Endothelial cell of hepatic sinusoid (primary cell): ENCODE measurements around the gene RNF31.

Source experiments
- in situ Hi-C: cut with HindIII; loops from 2 replicates; pipeline ENCODE4 v1.10.0; 2017; ENCODE audit warnings: low sequenced_read_pairs

The RNF31 gene

DNA sequence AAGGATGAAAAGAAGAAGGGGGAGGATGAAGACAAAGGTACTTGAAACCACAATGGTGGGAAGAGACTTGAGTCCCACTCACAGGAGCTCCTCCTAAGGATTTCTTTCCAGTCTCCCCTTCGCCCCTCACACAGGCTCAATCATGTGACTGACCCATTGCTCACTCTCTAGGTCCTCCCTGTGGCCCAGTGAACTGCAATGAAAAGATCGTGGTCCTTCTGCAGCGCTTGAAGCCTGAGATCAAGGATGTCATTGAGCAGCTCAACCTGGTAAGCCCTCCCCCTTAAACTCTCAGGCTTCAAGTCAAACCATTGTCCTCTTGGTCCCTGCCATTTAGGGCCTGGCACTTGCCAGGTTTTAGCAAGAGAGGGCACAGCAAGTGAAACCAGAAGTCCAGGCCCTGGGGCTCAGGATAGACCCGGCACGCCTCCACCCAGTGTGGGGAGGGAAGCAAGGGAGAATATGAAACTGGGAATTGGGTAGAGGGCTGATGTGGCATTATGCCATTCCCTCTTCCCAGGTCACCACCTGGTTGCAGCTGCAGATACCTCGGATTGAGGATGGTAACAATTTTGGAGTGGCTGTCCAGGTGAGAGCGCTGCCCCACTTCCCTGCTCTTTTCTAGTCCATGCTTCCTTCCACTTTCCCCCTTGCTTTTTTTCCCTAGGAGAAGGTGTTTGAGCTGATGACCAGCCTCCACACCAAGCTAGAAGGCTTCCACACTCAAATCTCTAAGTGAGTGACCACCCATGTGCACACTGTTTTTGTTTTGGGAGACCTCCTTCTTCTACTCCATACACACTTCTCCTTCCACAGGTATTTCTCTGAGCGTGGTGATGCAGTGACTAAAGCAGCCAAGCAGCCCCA is 9.5 kb upstream of the RNF31 start:
- in situ Hi-C loops, result no loop called here

DNA sequence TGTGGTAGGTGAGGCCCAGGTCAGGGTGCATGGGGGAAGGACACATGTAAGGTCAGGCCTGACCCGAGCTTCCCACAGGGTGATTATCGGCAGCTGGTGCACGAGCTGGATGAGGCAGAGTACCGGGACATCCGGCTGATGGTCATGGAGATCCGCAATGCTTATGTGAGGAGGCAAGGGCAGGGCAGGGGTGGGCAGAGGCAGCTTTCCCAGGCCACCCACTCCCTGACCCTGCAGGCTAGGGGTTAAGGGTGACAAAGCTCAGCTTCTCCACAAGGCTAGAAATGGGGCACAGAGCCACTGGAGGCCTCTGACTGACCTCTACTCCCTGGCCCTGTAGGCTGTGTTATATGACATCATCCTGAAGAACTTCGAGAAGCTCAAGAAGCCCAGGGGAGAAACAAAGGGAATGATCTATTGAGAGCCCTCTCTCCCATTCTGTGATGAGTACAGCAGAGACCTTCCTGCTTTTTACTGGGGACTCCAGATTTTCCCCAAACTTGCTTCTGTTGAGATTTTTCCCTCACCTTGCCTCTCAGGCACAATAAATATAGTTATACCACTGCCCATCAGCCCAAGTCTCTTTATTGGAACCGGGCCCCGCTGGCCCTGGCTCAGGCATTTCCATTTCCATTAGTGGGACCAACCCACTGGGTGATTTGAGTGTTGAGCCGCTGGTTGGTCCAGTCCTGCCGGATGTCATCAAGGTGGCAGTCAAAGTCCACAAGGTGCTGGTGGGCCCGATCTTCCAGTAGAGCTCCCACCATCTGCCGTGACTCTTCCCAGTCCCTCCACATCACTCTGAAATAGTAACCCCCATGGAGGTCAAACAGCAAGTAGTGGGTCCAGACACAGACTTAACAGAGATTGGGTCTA is 8.7 kb upstream of the RNF31 start:
- in situ Hi-C loops, result no loop called here

DNA sequence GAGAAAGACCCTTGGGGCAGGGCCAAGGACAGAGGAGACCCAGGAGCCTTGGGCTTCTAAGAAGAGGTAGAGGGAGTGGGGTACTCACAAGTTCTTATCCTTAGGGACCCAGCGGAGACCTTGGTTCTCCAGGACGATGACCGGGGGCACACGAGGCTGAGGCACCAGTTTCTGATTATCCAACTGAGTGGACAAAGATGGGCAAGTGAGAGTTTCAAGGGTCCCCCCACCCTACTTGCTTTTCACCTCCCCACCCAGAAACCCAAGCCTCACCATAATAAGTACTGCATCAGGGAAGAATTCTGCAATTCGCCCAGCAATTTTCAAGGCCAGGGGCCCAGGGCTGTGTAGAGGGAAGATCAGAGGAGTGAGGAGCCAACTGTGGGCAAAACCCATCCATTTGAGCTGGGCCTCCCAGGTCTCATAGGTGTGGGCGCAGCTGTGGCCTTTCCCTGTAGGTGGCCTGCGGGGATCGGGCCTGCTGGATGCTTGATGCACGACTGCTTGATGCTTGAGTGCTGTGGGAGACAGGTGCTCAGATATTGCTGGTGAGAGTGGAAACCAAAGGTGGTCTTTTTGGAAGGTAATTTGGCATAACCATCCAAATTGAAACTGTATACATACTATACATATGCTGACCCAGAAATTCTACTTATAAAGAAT is 7.9 kb upstream of the RNF31 start:
- in situ Hi-C loops, result no loop called here

DNA sequence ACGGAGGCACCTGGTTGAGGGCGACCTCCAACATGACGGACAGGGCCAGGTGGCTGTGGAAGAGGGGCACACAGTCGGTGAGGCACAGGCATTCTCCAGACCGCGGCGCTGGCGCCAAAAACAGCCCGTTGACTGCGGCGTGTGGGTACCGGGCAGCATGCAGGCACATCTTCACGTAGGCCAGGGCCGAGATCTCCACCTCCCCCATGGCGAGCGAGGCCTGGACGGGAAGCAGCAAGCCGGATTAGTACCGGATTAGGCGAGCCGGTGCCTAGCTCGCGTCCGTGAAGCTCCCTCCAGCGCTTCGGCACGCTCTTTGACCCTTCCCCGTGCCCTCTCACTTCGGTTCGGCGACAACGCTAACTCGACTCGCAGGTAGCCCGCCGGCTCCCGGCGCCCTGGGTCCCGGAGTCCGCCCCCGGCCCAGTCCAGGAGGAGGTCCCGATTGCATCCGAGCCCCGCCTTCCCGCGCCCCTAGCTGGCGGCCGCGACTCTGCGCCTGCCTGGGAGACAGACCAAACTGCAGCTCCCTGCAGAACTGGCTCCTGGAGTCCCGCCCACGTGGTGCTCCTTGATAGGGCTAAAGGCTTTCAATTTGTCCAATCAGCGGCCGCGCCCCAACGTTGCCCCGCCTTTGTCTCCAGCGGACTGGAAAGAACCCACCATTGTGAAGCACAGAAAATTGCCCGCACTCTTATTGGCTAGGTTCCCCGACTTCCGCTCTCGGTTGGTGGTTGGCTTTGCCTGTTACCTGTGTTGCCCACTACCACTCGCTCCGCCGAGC is 6.0 kb upstream of the RNF31 start, which contains the start of gene EMC9:
Gene EMC9 (minus strand): TSS at position 495 of the 784 bp plus-strand sequence. CDS start 287 bp downstream, at position 208.
- in situ Hi-C loops, result no loop called here

DNA sequence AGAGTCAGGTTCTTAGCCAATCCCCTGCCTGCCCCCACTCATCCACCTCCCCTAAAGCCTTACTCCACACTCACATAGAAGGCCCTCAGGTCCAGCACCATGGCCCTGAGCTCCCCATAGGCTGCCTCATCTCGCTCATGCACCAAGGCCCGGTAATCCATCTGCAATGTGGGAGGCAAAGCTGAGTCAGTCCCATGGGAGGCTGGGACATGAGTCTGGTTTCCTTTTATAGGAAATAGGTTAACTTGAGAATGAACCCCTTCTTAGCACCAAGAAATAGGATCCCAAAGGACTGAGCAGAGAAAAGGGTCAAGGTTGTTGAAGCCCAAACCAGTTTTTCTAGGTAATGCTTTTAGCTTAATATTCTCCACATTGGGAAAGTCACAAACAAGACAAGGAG is 3.8 kb upstream of the RNF31 start:
- in situ Hi-C loops, result no loop called here

DNA sequence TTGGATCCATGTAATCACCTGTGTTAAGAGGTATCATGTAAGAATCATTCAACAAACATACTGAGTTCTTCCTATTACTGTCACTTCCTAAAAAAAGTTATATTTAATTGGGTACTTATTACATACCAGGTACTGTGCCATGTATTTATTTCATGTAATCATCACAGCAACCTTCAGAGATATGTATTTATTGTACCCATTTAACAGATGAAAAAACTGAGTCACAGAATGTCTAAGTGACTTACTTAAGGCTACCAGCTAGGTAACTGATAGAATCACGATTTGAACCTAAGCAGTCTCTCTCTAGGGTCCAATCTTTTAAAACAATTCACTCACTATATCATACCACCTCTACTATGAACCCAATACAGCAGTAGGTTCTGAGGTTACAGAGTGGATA is 2.8 kb upstream of the RNF31 start:
- in situ Hi-C loops, result no loop called here

DNA sequence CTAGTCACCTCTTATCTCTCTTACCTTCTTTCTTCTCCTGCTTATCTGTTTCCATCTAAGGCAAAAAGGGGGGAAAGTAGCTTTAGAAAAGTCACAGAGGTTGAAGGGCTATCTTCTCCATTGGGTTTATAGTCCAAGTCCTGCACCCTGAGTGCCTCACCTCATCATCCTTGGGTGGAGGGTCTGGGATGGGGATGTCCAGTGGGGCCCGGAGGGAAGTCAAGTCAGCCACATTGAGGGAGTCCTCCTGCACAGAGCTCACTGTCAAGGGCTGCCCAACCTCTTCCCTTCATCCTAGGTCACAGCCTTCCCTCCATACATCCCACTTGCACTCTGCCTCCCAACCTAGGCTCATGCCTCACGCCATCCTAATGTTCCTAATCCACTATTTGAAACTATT is 2.1 kb upstream of the RNF31 start:
- in situ Hi-C loops, result no loop called here

DNA sequence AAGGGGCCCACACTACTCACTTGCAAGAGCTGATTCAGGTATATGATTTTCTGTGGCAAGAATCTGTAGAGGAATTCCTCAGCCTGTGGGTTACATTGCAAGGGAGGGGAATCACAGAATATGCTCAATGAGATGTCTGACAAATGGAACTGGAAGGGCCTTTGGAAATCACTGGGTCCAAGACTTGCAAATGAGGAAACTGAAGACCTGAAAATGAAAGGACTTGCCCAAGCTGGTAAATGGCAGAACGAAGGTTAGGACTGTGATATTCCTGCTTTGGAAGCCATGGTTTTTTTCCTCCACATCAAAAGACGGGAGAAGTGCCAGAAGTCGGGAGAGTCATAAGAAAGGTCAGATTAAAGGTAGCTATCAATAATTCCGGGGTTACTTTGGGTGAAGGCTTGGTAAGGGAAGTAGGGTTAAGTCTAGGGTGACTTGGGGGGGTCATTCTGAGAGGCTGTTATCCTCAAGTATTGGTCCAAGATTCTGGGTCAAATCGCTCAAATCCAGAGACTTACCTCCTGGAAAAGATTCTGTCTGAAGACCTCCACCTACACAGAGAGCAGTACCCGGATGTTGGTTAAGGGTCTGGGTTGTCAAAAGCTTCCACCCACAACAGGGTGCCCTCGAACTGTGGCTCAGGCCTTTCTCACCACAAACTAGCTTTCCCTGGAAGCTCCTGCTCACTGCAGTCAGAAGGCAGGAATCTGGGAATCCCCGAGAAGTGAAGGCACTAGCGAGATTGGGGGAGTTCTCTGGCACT is 1.4 kb upstream of the RNF31 start:
- in situ Hi-C loops, result no loop called here

DNA sequence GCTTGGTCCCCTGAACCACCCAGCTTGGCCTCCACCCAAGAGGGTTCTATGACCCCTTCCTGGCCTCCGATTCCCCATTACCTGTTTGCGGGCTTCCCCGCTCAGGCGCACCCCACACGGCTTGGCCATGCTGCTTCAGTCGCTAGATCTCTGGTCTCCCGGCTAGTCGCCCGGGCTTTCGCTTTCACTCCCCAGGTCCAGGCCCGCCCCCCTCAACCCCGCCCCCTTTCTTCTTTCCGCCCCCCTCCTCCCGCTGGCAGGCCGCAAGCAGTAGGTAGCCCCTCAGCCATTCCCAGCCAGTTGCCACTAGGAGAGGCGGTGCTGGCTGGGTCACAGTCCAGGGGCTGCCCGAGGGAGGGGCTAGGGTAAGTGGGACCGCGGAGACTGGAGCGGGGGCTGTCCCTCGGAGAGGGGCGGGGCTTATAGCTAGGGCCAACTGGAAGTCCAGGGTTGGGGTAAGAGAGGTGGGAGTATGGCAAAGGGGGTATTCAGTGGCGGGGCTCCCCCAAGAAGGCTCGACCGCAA is 783 bp upstream of the RNF31 start, which contains the start of gene PSME2:
Gene PSME2 (minus strand): TSS at position 158 of the 525 bp plus-strand sequence. CDS start 29 bp downstream, at position 129.
- in situ Hi-C loops, result no loop called here

DNA sequence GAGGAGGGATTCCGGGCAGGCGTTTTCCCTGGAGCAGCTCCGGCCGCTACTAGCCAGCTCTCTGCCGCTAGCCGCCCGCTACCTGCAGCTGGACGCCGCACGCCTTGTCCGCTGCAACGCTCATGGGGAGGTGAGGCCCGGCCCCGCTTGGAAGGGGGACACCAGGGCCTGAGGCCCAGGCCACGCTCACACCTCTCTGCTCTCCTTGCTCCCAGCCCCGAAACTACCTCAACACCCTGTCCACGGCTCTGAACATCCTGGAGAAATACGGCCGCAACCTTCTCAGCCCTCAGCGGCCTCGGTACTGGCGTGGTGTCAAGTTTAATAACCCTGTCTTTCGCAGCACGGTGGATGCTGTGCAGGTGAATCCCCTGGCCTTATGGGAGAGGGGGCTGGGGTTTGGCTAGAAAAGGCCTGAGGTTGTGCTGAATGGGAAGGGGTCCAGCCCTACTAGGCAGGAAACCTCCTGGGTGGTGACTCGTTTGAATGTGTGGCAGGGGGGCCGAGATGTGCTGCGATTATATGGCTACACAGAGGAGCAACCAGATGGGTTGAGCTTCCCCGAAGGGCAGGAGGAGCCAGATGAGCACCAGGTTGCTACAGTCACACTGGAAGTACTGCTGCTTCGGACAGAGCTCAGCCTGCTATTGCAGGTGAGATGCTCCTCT is 597 bp downstream of the RNF31 start:
- in situ Hi-C loops, result no loop called here

DNA sequence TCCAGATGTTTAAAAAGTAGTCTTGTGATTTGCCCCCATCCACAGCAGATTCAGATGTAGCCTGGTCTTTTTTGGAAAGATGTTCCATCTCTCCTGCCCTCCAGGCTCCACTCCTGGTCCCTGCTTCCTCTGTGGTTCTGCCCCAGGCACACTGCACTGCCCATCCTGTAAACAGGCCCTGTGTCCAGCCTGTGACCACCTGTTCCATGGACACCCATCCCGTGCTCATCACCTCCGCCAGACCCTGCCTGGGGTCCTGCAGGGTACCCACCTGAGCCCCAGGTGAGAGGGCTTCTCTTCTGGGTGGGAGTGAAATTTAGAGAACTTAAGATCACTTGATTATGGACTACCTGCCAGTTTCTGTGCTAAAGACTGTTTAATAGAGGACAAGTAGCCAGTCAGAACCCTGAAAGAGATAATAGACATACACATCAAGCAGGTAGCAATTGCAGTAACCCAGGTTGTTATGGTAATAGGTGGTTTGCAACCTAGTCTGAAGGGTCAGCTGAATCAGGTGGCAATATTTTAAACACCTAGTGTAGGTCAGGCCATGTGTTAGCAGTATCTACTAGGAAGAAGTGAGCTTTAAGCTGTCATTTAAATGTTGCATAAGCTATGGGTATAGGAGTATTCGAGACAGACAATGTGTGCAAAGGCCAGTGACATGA is 2.1 kb downstream of the RNF31 start:
- in situ Hi-C loops, result no loop called here

DNA sequence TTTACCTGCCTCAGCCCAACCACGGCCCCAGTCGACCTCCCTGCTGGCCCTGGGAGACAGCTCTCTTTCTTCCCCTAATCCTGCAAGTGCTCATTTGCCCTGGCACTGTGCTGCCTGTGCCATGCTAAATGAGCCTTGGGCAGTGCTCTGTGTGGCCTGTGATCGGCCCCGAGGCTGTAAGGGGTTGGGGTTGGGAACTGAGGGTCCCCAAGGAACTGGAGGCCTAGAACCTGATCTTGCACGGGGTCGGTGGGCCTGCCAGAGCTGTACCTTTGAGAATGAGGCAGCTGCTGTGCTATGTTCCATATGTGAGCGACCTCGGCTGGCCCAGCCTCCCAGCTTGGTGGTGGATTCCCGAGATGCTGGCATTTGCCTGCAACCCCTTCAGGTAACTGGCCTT is 2.8 kb downstream of the RNF31 start:
- in situ Hi-C loops, result no loop called here

DNA sequence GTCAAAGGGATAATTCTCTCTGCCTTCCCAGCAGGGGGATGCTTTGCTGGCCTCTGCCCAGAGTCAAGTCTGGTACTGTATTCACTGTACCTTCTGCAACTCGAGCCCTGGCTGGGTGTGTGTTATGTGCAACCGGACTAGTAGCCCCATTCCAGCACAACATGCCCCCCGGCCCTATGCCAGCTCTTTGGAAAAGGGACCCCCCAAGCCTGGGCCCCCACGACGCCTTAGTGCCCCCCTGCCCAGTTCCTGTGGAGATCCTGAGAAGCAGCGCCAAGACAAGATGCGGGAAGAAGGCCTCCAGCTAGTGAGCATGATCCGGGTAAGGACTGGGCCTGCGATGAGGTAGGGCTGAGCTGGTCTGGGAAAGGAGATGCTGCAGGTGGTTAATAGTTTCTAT is 3.3 kb downstream of the RNF31 start:
- in situ Hi-C loops, result no loop called here

DNA sequence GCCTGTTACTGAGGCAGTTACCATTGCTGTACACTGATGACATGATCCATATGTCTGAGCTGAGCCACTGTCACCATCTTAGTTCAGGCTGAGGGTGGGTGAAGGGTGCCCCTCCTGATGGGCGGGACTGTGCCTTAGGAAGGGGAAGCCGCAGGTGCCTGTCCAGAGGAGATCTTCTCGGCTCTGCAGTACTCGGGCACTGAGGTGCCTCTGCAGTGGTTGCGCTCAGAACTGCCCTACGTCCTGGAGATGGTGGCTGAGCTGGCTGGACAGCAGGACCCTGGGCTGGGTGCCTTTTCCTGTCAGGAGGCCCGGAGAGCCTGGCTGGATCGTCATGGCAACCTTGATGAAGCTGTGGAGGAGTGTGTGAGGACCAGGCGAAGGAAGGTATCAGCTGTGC is 3.7 kb downstream of the RNF31 start:
- in situ Hi-C loops, result no loop called here

DNA sequence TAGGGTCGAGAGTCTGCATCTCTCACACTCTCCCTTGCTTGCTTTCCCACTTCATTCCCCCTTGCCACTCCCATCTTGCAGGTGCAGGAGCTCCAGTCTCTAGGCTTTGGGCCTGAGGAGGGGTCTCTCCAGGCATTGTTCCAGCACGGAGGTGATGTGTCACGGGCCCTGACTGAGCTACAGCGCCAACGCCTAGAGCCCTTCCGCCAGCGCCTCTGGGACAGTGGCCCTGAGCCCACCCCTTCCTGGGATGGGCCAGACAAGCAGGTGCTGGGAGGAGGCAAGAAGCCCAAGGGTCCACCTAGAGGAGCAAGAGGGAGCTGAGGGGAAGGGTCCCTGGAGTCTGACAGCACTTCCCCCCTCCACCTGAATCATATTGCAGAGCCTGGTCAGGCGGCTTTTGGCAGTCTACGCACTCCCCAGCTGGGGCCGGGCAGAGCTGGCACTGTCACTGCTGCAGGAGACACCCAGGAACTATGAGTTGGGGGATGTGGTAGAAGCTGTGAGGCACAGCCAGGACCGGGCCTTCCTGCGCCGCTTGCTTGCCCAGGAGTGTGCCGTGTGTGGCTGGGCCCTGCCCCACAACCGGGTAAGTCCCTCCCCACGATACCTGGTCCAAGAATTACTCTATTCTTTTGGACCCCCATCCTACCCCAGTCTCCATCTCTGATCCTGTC is 4.2 kb downstream of the RNF31 start:
- in situ Hi-C loops, result no loop called here

DNA sequence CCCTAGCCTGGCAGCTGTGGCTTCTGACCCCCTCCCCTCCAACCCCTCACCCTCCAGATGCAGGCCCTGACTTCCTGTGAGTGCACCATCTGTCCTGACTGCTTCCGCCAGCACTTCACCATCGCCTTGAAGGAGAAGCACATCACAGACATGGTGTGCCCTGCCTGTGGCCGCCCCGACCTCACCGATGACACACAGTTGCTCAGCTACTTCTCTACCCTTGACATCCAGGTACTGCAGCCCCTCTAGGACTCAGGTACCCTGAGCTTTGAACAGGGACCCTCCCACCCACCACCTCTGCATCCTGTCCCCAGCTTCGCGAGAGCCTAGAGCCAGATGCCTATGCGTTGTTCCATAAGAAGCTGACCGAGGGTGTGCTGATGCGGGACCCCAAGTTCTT is 7.8 kb downstream of the RNF31 start:
- in situ Hi-C loops, result no loop called here

DNA sequence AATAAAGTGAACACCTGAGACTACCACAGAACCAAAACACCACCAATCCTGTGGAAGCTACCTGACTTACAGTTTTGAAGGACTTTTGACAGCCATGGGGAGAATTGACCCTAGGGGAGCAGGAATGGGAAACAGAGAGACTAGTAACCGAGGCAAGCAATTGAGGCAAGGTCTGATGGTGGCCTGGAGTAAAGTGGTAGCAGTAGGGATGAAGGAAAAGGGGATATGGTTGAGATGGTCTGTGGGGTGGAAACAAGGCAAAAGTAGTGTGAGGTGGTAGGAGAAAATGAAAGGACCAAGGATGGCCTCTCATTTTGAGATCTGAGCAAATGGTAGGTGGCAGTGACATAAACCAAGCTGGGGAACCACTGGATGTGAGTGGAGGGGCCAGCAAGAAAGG is 9.5 kb downstream of the RNF31 start:
- in situ Hi-C loops, result no loop called here

DNA sequence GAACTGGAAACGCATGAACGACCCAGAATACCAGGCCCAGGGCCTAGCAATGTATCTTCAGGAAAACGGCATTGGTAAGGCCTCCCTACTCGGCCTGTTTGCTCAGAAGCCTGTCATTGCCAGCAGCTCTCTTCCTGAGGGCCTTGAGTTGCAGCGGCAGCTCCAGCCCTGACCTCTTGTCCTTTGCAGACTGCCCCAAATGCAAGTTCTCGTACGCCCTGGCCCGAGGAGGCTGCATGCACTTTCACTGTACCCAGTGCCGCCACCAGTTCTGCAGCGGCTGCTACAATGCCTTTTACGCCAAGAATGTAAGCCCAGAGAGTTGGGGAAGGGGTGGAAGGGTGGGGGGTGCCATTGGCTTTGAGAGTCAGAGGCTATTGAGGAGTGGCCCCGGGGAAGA is 10.0 kb downstream of the RNF31 start:
- in situ Hi-C loops, result no loop called here
